ENCODE measurements around the gene TRIM46.
"Not testable (repeated sequence)": the region's sequence is repeated elsewhere in the genome, so short reads cannot be mapped to it uniquely, and the experiment has no call there.

The TRIM46 gene

DNA sequence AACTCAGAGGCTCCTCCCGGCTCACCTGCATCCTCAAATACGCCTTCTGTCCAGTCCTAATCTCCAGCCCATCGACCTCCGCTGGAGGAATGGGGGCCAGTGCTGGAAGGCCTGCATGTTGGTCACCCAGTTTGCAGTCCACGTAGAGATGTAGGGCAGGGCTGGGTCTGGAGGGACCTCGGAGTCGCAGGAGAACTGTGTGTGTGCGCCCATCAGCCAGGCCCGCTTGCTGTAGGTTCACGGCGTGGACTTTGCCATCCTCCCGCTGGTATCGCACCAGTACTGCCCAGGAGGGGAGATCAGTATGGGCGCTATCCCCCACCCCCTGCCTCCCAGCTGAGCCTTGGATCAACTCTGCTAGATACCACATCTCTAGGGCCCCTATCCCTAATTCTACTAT is 31.4 kb downstream of the TRIM46 start:
- DNase-seq (ENCODE audit: low read depth) = no peak

DNA sequence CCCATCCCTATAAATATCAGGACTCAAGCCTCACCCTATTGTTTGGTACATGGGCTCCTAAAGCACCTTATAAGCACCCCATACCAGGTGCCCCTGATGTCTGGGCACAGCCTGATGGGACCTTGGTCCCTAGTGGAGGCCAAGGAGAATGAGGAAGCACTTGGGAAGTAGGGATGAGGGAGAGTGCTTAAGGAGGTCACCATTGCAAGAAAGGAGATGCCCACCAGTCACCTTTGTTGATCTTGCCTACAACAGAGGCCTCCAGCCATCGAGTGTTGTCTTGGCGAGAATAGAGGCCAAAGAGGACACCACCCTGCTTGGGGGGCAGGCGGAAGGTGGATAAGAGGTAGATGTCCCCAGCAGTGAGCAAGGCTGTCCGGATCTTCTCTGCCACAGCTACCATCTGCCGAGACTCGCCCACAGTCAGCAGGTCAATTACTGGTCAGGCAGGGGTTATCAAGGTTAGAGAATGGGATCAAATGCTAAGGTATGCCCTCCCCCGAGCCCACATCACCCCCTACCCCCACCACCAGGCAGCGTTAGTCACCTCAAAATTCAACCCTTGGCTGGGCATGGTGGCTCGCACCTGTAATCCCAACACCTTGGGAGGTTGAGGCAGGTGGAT is 32.4 kb downstream of the TRIM46 start:
- no peak for DNase-seq (ENCODE audit: low read depth)

DNA sequence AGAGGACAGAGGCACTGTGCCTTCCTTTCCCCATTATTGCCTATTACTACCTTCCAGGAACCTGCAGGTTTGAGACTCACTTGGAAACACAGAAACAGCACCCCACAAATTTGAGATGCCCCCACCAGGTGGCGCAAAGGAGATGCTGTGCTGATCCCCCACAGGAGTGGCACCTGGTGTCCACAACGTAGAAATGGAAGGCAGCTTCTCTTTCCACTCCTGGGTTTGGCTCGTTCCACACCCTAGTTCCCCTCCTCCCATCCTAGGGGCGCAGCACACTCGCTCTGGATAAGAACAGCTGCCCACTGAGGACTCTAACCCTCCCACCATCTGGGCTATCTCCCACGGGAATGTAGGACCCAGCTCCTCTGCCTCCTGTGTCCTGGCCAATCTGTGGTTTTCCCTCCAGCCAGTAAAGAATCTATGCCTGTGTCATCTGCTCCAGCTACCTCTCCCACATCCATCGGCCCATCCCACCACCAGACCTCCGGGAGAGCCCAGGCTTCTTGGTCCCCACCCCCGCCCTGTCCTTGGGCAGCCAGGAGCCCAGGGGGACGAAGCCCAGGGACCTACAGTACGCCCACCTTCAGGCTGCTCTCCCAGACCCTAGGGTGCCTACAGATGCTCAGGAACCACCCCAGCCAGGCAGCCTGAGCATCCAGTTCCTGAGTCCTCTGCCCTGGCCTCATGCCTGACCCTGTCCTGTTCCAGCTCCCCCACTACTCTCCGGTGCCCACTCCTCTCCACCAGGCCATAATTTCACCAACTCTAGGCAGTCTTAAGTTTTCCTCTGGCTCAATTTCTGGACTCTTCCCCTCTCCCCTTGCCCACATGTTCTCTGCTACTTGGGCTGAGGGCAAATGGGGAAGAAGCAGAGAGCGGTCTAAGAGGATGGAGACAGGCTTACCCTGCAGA is 33.5 kb downstream of the TRIM46 start:
- DNase-seq (ENCODE audit: low read depth) = peak; percentile 71

DNA sequence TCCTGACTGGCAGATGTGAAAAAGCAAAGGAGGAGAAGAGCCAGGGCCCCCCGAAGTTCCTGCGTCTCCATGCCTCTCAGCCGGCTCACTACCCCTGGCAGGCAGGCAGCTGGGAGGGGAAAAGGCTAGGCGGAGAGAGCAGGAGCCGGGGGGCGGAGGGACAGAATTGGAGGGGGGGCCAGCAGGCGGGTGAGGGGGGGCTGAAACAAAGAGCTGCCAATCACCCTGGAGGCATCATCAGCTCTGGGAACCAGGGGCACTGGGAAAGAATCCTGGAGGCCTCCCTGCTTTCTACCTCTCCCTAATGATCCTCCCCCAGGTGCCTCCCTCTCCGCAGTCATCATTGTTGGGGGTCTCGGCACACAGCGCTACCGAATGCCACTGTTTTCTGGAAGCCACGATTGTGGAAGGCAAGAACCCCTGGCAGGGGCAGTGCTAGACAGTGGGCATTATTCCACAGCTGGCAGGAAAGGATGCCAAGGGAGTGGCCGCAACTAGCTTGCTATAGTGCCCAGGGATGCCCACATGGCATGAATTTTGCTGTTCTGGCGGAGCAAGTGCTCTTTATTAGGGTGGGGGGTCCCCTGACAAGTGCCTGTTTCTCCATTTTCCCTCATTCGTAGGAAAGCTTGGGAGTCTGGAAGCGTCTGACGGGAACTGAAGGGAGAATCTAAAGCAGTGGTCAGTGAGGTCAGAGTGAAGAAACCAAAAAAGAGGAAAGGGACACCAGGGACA is 34.3 kb downstream of the TRIM46 start, which contains the start of gene THBS3:
TSS of gene THBS3 (minus strand) at position 92 of the 735 bp plus-strand sequence. CDS start at position 71, 21 bp downstream.
- no peak for DNase-seq (ENCODE audit: low read depth)

DNA sequence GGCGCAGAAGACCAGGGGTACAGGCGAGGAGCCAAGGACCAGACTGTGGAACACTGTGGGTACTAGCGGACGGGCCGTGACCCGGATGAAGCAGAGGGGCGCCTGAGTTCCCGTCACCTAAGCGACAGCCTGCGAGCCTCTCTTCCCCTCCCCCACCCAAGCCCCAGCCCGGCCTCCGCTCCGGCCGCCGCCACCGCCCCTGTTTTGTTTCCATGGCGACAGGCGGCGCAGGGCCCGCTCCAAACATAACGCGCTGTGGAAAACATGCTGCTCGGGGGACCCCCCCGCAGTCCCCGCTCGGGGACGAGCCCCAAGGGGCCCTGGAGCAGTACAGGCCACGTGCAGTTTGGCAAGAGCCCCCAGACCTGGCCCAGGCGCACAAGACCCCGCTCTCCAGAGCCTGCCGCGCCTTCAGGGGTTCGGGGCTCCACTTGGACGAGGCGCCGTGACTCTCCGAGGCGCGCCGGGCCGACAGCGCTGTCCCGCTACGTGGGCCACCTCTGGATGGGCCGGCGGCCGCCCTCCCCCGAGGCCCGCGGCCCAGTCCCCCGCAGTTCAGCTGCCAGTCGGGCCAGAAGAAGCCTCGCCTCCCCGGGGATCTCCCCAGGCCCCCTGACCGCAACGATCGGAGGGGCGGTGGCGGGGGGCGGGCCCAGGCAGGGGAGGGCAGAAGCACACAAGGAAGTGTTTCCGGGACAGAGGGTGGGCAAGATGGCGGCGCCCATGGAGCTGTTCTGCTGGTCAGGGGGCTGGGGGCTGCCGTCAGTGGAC is 35.1 kb downstream of the TRIM46 start, which contains the start of gene MTX1:
TSS of gene MTX1 (plus strand) at position 155 of the 771 bp plus-strand sequence. CDS start at position 265, 110 bp downstream.
- DNase-seq (ENCODE audit: low read depth) = peak; percentile 82

DNA sequence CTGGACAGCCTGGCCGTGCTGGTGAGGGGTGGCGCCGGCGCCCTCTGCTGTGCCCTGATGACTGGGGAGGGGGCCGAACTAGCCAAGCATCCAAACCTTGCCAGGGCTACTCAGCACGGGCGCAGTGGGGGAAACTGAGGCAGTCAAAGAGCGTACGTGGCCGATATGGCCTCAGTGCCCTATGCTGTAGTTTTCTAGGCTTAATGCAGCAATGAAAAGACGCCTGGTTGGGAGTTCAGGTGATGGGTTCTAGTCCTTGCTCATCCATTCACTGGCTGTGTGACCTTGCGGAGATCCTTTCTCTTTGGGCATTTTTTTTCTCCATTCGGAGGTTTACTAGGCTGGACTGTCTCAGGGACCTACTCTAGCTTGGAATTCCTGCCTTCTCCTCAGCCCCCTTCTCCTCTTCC is 35.7 kb downstream of the TRIM46 start:
- DNase-seq (ENCODE audit: low read depth) = no peak

DNA sequence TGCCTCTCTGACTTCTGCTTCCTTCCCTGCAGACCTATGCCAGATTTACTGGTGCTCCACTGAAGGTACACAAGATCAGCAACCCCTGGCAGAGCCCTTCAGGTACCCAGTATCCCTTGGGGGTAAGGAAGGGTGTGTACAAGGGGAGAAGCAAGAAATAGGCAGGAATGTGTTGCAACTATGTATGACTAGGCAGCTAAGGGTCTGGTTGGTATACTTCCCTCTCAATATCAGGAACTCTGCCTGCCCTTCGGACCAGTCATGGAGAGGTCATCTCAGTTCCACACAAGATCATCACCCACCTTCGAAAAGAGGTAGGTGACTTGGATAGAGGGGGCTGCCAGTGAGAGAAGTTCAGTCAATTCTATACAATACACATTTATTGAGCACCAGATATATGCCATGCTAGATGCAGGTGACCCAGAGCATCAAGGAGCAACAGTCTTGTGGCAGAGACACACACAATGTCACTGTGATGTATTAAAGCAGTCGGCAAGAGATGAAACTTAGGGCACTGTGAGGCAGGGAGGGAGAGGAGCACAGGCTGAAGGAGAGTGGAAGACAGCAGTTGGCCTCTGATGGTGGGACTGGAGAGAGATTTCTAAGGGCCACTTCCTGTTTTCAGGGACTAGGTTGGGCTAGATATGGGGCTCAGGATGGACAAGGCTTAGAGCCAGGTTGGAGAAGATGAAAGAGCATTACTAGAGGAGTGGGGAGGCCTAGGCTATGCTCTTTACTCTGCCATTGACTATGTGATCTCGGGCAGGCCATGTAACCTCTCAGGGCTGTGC is 36.9 kb downstream of the TRIM46 start:
- no peak for DNase-seq (ENCODE audit: low read depth)

DNA sequence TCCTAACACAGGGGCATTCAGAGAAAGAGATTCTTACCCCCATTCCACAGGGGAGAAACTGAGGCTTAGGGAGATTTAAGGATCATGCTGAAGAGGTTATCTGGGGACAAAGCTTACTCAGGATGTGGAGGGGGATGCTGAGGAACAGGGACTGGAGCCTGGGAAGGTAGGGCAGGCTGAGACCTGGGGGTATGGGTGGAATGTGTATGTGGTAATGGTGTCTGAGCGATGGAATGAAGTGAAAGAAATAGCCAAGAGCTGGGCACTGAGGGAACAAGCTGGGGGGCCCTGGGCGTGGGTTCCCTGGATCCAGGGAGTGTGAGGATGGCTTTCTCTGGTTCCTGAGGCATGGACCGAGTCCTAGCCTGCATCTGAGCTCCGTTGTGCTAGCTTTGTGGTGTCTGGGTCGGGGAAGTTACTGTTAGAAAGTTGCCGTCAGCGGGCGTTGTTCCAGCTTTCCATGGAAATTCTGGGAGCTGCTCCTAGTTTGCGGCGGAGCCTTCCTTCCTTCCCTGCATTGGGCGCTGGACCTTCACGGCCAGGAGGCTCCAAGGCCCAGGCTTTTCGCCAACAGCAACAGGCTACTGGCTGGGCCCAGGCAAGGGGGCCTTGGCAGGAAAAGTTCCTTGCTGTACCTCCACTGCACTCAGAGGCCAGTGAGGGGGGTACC is 37.9 kb downstream of the TRIM46 start:
- not testable (repeated sequence) for DNase-seq (ENCODE audit: low read depth)

DNA sequence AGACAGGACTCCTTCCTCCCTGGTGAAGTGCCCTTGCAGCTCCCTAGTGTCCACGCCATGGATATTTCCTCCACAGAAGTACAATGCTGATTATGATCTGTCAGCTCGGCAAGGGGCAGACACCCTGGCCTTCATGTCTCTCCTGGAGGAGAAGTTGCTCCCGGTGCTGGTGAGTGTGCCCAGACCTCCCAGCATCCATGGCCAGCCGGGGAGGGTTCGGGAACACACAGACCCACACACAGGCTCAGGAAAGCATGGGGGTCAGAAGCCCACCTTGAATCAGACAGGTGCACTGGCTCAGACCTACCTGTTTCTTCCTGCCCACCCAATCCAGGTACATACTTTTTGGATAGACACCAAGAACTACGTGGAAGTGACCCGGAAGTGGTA is 38.4 kb downstream of the TRIM46 start:
- DNase-seq (ENCODE audit: low read depth) = not testable (repeated sequence)

DNA sequence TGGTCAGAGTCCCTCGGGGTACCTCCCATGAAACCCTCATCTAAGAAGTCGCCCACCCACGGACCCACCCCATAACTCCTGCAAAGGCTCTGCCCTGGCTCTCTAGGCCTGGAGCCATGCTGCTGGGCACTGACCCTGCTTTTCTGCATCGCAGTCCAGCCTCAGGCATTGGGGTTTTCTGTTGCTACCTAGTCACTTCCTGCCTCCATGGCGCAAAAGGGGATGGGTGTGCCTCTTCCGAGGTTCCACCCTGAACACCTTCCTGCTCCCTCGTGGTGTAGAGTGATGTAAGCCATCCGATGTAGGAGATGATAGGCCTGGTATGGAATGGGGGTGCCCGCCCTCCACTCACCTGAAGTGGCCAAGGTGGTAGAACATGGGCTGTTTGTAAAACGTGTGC is 41.1 kb downstream of the TRIM46 start:
- DNase-seq (ENCODE audit: low read depth) = not testable (repeated sequence)

DNA sequence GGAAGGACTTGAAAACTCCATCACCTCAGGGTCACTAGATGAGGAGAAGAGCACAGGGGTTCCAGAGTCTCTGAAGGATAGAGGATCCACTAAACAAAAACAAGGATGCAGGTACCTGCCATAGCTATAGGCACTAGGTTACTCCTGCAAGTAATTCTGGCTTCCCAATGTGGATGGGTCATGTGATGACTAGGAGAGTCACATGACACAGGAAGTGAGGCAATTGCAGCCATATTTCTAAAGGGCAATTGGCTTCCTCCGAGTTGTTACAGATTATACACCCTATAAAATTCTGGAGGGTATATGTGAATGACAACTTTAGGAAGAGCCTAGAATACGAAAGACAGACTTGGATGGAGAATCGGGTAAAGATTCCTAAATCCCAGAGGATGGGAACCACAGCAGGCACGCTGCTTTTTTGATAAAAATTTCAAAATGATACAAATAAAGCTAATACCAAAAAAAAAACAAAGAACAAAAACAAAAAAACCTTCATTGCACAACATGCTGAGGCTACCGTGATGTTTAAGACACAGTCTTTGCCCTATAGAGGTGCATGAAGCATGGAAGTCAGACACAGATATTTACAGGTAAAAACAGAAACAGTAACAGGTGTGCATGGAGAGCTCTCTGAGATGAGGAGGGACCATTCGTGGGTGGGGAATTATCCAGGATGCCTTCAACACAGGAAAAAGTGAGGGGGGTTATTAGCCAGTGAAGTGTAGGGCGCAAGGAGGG is 45.4 kb downstream of the TRIM46 start:
- DNase-seq (ENCODE audit: low read depth) = no peak

DNA sequence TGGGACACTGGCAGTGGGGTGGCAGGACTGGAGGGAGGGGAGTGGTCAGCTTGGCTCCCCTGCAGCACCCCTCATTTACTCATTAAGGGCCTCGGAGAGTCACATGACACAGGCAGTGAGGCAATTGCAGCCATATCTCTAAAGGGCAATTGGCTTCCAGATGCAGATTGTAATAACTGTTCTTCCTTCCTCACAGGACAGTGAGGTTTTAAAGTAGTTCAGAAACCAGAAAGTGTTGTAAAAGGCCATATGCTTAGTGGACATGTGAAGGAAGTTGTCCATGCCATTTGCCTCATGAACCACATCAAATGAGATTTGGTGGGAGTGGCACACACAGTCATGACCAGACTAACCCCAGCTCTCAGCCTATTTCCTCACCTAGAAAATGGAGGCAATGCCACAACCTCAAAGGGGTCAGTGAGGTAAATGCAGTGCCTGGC is 46.0 kb downstream of the TRIM46 start:
- no peak for DNase-seq (ENCODE audit: low read depth)

DNA sequence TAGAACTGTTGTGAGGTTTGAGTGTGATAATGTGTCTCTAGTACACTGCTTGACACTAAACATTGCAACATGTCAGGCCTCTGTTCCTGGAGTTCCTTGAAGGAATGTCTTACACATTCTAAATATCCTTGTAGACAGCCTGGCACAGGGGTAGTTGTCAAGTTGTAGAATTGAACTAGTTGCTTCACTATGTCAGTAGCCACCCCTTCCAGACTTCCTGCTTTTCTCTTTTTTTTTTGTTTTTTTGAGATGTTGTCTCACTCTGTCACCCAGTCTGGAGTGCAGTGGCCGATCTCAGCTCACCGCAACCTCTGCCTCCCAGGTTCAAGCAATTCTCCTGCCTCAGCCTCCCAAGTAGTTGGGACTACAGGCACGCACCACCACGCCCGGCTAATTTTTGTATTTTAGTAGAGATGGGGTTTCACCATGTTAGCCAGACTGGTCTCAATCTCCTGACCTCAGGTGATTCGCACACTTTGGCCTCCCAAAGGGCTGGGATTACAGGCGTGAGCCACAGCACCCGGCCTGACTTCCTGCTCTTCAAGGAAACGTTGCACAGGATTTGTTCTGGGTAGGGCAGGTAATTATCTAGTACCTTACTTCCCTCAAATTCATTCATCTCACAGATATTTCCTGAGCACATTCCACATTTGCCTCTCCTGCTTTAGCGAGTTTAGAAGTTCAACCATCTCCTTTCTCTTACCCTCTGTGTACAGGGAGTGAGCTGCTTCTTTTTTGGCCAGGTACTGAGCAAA is 46.7 kb downstream of the TRIM46 start:
- DNase-seq (ENCODE audit: low read depth) = not testable (repeated sequence)

DNA sequence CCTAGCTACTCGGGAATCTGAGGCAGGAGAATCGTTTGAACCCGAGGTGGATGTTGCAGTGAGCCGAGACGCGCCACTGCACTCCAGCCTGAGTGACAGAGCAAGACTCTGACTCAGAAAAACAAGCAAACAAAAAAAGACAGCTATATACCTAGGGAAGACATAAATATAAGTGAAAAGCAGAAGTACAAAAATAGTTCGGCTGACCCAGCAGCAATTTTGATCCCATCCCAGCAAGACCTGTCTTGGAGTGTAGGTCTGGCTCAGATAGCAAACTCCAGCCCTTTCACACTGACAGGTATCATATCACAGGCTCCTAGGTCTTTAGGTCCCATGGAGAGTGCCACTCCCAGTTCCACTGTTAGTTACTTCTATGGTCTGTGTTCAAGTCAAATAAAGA is 49.4 kb downstream of the TRIM46 start:
- DNase-seq (ENCODE audit: low read depth) = no peak

DNA sequence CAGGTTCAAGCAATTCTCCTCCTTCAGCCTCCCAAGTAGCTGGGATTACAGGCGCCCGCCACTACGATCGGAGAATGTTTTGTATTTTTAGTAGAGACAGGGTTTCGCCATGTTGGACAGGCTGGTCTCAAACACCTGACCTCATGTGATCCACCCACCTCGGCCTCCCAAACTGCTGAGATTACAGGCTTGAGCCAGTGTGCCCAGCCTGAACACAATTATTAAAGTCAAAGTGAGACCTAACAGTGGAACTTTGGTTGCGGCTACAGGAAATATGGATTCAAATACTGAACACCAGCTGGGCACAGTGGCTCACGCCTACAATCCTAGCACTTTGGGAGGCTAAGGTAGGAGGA is 51.7 kb downstream of the TRIM46 start:
- DNase-seq (ENCODE audit: low read depth) = not testable (repeated sequence)

DNA sequence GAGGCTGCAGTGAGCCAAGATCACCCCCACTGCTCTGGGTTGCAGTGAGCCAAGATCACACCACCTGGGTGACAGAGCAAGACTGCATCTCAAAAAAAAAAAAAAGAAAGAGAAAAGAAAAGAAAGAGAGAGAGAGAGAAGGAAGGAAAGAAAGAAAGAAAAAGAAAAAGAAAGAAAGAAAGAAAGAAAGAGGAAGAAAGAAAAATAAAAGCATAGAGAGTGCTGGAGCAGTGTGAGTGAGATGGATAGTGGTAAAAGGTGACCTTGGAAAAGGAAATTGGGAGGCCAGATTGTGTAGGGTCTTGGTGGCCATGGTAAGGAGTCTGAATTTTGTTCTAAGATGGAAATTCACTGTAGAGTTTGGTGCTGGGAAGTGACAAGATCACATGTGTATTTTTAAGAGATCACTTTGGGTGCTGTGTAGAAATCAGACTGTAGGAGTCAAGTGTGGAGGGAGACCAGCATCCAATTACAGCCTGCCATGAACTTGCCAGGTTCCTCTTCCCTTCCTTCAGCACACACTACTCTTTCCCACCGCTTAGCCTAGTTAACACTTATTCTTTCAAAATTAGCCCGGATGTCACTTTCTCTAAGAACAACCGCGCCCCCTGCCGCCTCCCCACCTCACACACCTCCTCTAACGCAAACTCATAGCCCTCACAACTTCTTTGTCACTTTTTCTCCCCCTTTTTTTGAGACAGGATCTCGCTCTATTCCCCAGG is 52.7 kb downstream of the TRIM46 start:
- DNase-seq (ENCODE audit: low read depth) = no peak

DNA sequence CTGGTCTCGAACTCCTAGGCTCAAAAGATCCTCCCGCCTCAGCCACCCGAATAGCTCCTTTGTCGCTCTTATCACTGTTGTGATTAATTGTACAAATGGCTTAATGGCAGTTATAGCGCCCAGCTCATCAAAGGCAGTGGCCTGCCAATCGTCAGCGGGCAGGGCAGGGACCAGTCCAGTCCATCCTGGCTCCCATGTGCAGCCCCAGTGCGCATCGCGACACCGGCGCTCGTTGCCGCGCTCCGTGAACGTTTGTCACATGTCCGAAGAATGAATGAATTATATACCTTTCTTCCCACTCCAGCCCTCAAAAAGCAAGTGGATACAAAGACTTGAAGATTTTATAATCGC is 53.2 kb downstream of the TRIM46 start:
- DNase-seq (ENCODE audit: low read depth) = no peak

All from GM04504 (cell line).